Ramos (cell line): Measurements from ENCODE around the gene SRP14.

Experiments used
- in situ Hi-C: fragments of 300-500 bp; cut with MboI; formaldehyde crosslinking; loops from one replicate; pipeline ENCODE4 v1.14.3; 2022; ENCODE audit warnings: low sequenced_read_pairs; ENCODE audit not compliant: unreplicated experiment

The SRP14 gene

DNA sequence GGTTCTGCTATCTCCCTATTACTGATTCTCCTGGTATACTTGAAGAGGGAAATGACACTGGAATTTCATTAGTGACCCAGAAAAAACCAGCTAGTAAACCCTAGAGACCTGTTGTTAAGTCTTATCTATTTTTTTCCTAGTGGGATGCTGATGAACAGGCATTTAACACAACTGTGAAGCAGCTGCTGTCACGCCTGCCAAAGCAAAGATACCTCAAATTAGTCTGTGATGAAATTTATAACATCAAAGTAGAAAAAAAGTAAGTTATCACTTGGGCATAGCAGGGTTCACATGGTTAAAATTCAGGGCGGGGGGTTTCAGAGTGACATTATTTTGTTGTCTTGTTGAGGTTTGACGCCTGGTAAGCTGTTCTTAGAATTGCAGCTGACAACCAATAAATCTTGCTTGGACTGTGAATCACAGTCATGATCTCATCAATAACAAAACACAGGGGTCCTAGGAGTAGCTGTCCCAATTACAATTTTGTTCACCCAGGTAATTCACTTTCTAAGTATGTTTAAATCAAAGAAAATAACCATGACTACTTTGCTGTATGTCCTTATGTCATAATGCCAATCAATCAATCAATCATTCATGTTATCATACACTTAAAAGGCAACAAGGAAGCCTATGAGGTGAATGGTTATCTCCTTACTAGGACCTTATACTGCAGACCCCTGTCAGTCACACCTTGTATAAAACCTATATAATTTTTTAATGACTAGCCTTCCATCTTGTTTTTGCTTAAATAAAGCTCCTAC, 4.6 kb downstream of the SRP14 start:
- in situ Hi-C loops: no loop called here

DNA sequence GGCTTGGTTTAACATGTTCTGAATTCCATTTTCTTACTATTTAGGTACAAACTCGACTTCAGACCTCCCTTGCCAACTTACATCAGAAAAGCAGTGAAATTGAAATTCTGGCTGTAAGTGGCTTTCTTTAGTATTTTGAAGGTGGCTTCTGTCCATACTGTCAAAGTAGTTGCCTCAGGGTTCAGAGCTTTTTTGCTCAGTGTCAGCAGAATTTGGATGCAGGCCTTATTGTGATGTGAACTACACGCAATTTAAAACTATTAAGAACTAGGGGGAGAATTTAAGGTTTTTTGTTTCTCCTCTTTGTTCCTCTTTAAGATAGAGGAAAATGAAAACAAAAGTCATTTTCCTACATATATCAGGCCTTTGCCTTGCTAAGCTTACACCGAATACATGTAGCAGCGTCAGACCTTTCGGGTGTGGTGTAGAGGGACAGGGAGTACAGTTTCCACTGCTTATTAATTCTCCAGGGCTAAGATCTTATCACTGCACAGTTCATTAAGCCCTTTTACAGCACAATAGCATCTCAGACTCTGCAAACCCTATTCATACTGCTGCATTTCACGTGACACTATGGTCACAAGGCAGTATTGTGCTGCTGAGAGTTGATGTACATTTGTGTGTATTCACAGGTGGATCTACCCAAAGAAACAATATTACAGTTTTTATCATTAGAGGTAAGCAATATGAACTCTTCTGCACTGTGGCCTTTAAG, 6.7 kb downstream of the SRP14 start:
- in situ Hi-C loops: no loop called here

DNA sequence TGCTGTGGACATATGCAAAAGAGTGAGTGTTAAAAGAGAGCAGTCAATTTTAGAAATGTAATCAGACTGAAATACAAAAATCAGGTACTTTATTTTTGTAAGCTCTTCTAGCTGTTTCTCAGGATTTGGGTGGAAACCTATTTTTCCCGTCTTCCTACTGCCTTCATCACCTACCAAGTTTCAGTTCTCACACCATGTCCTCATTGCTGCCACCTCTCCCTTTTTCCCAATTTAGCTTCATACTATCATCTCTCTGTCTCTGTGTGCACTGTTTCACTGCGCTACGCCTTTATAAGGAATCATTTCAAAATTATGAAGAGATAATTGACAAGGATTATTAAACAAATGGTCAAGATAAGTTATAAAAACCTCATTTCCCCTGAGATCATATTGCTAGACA, 7.7 kb downstream of the SRP14 start:
- in situ Hi-C loops: no loop called here

DNA sequence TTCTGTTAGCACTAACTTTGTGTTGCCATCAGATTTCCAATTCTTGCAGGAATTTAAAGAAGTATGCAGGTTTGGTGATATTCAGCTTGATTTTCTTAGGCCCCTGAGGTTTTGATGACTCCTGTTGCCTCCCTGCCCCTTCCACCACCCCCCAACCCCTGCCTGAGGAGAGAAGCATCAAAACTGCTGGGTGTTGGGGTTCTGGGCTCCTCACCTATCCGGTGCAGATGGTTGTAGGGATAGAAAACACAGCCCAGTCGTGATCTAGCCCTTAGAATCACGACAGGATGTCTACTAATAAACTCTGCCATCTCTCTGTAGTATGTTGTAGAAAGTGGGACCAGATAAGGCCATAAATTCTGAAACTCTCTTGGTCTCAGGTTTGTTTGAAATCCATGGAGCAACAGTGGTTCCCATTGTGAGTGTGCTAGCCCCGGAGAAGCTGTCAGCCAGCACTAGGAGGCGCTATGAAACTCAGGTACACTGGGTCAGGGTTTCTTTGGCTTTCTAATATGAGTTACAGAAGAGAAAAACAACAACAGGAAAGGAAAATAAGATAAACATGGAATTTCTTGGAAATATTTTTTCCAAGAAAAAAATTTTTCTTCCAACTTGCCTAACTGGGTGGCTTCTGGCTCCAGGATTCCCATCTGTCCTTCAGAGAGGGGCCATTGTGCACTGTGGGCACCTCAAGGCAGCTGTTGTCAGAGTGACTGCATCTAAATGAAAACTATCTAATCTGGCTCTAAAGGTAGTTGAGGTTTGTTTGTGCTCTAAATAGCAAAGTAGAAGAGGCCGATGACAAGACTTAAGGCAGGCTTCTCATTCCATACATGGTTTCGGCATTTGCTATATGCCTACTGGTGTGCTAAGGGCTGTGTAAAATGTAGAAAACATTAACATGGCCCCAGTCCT, 8.7 kb downstream of the SRP14 start:
- in situ Hi-C loops: no loop called here

DNA sequence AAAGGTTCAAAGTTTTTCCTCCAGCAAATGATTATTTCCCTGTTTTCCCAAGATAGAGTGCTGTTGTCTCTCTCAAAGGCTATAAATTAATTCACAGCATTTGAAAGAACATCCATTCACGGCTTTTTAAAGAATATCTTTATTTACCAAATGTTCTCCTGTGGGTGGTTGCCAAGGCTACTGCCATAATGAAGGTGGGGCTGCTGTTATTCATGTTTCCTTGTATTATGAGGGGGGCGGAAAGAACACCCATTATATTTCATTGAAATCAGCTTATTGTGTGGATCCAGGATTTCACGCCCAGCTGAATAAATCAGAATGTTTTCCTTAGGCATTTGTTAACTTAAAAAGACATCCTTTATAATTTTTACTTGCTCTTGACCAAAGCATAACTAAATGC, 10.1 kb downstream of the SRP14 start:
- in situ Hi-C loops: no loop called here

DNA sequence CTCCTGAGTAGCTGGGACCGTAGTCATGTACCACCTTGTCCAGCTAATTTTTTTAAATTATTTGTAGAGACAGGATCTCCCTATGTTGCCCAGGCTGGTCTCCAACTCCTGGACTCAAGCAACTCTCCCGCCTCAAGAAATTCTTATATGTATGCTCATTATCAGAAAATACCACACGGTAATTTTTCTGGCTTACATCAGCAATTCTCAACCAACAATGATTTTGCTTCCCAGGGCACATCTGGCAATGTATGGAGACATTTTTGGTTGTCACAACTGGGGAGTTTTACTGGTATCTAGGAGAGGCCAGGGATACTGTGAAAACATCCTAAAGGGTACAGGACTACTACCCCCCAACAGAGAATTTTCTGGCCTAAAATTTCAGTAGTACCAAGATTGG, 10.8 kb downstream of the SRP14 start:
- in situ Hi-C loops: no loop called here

DNA sequence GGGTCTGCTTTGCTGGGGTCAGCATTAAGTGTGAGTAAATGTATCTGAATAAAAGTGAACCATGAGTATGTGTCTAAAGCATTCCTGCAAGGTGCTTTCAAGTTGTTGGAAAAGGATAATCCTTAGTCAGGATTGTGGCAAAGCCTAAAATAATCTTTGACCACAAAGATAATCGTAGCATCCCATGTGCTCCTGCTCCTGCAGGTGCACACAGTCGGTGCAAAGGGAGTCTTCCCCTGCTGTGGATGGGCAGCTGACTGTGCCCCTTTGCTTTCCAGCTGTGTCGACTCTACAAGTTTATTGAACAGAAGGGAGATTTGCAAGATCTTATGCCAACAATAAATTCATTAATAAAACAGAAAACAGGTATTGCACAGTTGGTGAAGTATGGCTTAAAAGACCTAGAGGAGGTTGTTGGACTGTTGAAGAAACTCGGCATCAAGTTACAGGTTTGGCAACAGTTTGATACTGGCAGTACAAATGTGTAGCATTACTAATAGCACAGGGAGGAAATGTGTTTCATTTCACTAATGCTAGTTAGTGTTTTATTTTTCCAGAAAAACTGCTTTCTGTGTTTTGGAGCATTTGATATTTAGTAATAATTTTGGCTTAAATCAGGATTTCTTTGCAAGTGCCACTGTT, 22.6 kb downstream of the SRP14 start:
- in situ Hi-C loops: loop anchor here (25.0 kb wide), 1 partner anchor 204 kb away; no protein-coding TSS in a partner anchor

DNA sequence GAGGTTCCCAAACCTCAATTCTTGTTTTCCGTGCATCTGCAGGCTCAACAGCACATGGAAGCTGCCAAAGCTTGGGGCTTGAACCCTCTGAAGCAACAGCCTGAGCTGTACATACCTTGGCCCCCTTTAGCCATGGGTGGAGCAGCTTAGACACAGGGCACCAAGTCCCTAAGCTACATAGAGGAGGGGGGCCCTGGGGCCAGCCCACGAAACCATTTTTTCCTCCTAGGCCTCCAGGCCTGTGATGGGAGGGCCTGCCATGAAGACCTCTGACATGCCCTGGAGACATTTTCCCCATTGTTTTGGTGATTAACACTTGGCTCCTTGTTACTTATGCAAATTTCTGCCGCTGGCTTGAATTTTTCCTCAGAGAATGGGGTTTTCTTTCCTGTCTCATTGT, 24.6 kb downstream of the SRP14 start:
- in situ Hi-C loops: loop anchor here (25.0 kb wide), 1 partner anchor 202 kb away; no protein-coding TSS in a partner anchor

DNA sequence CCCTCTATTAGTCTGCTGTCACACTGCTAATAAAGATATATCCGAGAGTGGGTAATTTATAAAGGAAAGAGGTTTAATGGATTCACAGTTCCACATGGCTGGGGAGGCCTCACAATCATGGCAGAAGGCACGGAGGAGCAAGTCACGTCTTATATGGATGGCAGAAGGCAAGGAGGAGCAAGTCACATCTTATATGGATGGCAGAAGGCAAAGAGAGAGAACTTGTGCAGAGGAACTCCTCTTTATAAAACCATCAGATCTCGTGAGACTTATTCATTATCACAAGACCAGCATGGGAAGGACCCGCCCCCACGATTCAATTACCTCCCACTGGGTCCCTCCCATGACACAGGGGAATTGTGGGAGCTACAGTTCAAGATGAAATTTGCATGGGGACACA, 25.6 kb downstream of the SRP14 start:
- in situ Hi-C loops: loop anchor here (25.0 kb wide), 1 partner anchor 201 kb away; no protein-coding TSS in a partner anchor

DNA sequence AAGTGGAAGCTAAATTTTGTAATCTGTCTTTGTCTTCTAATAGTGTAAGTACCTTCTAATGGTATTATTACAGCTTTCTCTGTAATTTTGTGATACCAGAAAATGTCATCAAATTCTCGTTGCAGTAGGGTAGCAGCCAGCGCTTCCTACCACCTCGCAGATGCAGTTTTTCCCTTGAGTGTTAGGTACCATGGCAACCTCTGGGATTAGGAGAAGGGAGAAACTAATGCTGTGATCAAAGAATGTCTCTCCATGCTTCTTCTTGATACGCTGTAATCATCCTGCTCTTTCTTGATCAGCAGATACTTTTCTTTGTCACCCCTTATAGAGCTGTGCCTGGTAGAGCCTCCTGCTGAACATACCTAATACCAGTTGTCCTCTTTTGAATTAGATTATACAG, 27.7 kb downstream of the SRP14 start:
- in situ Hi-C loops: loop anchor here (25.0 kb wide), 1 partner anchor 199 kb away; no protein-coding TSS in a partner anchor

DNA sequence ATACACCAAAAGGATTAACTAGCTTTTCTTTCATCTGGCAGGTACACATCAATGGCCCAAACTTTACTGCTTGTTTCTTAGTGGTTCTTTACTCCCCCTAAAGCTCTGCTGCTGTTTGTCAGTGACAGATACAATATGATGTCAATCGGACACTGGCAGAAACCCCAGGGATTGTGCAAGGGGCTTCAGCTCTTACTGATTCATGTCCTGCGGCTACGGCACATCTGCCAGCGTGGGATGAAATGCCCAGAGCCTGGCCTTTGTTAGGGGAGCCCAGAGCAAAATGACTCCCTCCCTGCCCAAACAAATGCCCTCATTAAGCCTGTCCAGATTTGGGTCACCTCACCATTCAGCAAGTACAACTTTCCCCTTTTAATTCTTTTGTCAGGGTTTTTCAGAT, 28.3 kb downstream of the SRP14 start:
- in situ Hi-C loops: loop anchor here (25.0 kb wide), 1 partner anchor 198 kb away; no protein-coding TSS in a partner anchor

DNA sequence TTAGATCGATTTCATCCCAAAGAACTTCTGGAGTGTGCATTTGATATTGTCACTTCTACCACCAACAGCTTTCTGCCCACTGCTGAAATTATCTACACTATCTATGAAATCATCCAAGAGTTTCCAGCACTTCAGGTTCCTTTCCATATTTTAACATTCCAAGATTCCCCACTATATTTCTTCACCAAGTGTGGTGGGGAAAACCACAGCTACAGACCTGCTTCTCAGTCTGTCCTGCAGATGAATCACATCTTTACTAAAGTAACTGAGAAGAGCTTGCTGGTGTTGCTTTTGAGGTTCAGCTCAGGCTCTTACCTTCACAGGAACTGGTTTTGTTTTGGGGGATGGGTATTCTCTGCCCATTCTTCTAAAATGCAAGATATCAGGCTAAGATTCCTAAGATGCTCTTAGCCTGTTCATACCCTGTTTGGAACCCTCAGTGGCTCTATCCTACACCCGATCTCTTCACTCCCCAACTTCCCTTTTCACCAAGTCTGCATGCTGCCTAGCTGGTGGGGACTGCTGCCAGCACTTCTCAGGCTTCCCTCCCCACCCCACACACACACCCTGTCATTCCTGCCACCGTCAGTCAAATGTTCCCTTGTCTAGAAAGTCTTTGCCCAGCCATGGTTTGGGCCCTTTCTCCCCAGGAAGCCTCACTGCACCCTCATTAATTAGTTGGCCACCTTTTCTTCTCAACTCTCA, 30.8 kb downstream of the SRP14 start:
- in situ Hi-C loops: loop anchor here (25.0 kb wide), 1 partner anchor 196 kb away; no protein-coding TSS in a partner anchor

DNA sequence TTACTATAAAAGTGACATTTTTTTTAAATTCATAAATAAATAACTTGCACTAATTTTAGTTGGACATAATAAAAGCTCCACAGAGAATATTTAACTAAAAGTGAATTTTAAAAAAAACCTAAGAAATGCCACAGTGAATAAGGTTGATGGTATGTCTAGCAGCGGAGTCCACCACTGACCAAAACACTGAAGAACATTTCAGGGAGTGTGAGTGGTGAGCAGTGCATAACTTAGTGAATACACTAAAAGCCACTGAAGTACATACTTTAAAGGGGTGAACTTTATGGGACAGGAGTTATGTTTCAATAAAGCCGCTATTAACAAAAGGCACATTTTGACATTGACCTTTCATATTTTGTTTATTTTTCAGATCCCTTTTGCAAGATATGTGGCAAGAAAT, 32.3 kb downstream of the SRP14 start:
- in situ Hi-C loops: loop anchor here (25.0 kb wide), 1 partner anchor 194 kb away; no protein-coding TSS in a partner anchor

DNA sequence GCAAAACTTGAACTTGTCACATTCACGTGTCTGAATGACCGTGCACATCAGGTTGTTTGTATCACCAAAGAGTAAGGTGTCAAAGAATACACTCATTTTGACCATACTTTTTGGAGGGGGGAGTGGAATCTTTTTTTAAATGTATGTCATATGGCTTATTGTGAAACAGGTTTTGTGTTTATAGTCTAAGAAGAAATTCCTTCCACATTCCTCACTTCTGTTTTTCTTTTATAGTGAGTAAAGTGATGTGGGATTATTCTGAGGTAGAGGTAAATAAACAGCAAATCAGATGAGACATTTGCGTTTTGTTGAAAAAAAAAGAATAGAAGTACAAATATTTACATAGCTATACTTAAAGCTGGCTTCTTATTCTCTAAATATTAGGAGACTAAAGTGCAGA, 33.0 kb downstream of the SRP14 start:
- in situ Hi-C loops: loop anchor here (25.0 kb wide), 1 partner anchor 194 kb away; no protein-coding TSS in a partner anchor

DNA sequence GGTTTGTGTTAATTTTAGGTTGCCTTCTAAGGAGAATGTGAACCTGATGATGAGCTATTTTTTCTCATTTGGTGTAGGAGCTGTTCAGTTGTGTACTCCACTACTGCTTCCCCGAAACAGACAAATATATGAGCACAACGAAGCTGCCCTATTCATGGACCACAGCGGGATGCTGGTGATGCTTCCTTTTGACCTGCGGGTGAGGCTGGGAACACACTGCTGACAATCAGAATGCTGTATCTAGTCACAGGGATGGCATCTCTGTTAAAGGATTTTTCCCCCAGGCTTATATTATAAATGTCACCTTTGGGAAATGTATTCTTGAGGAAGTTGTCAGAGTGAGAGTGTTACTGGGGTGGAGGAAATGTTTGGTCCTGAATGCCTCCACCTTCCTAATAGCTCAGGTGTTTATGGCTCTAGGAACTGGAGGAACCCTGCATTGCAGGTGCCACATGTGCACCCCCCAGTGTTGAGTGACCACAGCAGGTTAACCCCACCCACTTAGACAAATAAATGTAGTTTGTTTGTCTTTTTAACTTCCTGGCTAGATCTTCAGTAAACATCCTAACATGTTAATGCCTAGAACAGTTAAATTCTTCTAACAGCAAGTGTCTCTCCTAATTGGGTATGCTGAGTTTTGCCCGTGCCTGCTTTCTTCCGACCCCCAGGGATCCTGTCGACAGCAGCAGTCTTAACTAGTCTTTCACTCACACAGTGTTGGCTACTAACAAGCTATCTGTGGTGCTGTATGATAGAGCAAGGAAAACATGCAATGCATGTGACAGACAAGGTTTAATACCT, 35.7 kb downstream of the SRP14 start:
- in situ Hi-C loops: loop anchor here (25.0 kb wide), 1 partner anchor 191 kb away; no protein-coding TSS in a partner anchor

DNA sequence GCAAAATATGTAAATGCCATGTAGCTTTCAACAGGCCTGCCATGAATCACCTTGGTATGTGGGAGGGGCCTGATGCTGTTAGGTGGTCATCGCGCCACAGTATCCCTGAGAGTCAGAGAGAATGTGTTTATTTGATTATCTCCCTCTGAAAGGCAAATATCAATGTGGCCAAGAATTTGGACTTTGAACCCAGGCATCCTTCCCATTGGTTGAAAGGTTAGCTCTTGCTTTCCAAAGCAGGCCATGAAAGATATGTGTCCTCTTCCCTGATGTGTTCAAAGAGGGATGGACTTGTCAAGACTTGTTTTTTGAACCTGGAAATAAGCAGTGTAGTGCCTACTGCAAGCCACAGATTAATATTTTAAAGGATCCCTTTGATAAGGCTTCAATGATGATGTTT, 36.7 kb downstream of the SRP14 start:
- in situ Hi-C loops: loop anchor here (25.0 kb wide), 1 partner anchor 190 kb away; no protein-coding TSS in a partner anchor

DNA sequence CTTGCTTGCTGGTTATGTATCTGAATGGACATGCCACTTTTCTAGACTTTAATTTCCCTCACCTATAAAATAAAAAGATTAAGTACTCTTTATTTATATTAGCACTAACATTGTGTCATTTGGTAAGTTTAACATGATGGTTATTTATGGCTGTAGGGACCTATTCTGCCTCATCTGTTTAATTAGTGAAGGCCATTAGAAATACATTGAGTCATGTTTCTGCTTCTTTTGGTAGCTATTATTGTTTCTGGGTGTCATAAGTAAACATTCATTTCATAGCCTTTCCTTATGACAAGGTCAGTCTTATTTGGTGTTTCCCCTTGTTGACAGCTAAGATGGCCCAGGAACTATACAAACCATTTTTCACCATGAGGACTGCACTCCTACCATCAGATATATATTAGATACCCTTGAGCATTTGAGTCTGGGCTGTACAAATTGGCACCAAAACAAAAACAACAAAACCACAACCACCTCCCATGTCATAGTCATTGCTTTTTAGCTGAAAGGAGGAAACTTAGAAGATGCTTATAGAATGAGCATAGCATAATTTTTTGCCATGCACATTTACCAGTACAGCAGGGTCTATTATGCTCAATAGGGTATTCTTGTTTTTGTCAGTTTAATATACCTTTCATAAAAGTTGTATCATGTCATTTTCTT, 39.3 kb downstream of the SRP14 start:
- in situ Hi-C loops: loop anchor here (25.0 kb wide), 1 partner anchor 187 kb away; no protein-coding TSS in a partner anchor
